Activated T-helper 9 cell treated with anti-CD3 and anti-CD28 coated beads, Interleukin-2, amount 50 U/mL, for 16 hours (primary cell): Measurements from ENCODE around the gene NTN4.
"Not testable (repeated sequence)": the region's sequence is repeated elsewhere in the genome, so short reads cannot be mapped to it uniquely, and the experiment has no call there.

Experiments
- DNase-seq: peaks from one replicate; pipeline ENCODE4 v3.0.0-alpha.2; 2020; ENCODE audit warnings: low read depth

NTN4 gene

DNA sequence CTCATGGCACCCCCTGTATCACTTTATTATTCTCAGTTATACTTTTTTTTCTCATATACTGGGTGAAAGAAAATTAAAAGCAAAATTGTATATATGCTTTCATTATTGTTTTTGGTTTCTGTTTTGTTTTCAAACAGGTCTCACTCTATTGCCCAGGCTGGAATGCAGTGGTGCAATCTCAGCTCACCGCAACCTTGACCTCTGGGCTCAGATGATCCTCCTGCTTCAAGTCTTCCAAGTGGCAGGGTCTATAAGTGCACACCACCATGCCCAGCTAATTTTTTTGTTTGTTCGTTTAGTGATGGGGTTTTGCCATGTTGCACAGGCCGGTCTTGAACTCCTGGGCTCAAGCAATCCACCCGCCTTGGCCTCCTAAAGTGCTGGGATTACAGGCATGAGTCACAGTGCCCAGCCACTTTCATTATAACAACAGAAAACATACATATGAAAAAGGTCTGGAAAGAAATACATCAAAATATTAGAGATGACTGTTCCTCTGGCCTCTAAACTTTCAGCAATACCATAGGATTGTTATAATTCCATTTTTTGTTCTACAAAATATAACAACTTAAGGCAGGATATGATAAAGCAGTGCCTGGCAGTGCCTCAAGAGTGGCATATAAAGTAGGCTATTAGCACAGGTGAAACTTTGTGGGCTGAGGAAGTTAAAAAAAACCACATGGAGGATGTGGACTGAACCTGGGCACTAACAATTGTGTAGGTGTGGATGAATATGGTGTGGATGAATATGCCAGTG is 5.8 kb upstream of the NTN4 start:
- DNase-seq = no peak

DNA sequence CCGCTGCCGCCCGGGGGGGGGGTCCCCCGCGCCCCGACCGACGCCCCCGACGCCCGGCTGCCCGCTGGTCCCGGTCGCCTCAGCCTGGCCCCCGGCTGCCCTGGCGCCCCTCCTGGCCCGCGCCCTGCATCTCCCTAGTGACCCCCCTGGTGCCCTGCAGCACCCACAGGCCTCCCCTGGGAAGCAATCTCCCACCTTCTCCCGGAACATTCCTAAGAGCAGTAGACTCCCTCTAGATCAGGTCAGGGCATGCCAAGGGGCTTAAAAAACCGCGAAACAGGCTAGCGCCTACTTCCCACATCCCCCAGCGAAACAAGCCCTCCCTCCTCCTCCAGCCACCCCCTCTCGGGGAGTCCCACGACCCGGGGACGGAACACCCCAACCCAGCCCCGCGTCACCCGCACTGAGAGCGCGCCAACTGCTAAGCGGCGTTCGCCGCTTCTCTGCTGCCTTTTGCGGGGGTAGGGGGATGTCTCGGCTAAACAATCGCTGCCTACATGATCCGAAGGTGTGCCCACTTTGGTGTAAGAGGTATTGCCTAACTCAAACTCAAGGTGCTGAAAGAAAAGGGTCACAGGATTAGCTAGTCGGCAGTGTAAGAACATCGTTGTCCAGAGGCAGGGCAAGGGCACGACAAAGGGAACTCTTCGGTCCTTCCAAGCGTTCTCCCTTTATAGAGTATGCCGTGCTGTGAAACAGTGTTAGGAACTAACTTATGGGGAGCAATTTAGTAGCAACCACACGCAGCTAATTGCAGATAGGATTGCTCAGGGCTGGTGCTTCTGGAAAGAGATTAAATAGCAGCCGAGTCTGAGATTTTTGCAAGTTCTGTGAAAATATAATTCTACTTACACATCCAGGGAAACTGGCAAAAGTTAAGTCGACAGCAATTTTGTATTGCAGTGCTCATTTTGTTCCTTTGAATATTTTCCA is 619 bp upstream of the NTN4 start:
- no peak for DNase-seq

DNA sequence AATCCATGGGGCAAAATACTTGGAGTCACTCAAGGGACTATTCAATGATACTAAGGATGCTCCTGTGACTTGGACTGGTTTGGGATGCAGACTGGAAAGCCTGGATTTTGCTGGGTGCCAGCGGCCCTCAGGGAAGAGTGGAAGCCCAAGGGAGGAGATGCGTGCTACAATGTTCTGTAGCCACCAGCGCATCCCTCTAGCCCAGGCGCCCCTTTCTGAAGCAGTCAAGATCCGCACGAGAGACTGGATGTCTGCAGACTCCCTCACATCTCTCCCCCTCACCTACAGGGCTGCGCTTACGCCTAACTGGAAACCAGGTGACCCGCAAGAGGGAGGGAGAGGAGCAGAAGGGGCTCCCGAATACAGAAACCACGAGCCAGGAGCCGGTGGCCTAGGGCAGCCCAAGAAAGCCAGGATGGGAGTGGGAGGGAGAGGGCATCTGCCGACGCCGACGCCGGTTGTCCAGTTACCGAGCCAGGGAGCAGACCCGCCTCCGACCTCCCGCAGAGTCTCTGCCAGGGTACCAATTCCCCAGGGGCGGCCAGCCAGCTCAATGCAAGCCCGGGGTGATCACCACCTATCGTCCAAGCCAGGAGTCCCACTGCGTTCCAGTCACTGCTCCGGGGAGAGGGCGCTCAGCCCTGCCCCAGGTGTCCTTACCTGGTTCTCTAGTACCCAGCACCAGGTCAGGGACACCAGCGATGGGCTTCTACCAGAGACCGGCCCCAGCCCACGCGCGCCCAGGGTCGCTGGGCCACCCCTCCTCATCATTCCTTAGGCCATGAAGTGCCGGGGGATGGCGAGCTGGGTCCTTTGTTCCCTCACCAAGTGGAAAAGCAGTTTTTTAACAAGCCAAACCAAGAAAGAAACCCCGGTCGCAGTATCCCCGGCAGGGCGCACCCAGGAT is 1.2 kb downstream of the NTN4 start:
- DNase-seq = no peak

DNA sequence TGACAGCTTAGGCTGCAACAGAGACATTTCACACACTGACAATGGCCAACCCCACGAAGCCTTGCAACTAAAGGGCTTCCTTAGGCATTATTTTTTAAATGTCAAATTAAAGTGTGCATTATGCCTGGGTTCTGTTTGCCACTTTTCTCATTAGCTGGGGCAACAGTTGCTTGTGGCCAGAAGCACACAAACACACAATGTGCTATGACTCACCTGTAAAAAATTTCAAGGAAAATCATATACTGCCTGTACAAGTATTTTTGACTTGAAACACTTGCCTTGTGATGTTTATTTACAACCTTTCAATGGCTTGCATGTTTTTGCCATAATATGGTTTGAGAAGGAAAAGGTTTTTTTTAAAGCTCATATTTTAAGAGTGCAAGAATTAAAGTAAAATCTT is 1.9 kb downstream of the NTN4 start:
- no peak for DNase-seq

DNA sequence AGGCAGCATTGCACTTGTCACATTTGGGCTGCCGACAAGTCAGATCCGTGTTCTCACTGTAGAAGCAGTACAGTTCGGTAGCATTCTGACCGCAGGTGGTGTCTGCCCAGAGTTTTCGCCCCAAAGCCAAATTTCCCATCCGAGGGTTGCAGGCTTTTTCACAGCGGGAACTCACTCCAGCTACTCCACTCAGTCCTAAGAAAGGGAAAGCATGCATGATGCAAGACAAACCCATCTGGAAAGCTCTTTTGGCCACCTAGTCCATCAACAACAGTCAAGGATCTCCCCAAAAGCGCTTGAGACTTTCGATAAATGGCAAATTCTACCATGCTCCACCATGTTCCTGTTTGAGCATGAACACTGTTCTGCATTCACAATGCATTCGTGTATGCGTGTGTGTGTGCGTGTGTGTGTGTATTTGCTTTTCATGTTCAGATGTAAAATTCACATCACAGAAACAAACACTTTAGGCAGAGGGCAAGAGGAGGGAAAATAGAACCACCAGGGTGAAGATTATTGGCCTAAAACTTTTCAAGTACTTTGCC is 3.2 kb downstream of the NTN4 start:
- no peak for DNase-seq

DNA sequence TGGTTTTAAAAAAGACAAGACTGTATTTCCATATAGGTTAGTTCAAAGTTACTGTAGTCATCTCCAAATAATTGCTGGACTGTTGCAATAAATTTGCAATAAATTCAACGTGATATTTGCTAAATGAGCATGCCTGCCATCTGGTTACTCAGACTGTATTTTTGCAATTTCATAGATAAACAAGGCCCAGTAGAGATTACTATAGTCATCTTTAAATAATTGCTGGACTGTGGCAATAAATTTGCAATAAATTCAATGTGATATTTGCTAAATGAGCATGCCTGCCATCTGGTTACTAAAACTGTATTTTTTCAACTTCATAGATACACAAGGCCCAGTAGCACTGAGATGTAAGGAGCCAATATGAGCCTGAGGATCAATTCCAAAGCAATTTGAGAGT is 5.6 kb downstream of the NTN4 start:
- no peak for DNase-seq

DNA sequence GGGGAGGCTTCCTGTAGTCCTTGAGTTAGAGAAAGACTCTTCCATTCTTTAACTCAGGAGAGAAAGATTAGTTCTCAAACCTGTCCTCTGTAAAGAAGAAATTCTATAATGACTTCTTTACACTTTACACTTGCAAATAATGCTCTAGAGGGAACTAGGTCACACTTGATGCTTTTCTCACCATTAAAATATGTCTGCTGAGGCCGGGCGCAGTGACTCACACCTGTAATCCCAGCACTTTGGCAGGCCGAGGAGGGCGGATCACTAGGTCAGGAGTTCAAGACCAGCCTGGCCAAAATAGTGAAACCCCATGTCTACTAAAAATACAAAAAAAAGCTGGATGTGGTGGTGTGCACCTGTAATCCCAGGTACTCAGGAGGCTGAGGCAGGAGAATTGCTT is 6.3 kb downstream of the NTN4 start:
- no peak for DNase-seq

DNA sequence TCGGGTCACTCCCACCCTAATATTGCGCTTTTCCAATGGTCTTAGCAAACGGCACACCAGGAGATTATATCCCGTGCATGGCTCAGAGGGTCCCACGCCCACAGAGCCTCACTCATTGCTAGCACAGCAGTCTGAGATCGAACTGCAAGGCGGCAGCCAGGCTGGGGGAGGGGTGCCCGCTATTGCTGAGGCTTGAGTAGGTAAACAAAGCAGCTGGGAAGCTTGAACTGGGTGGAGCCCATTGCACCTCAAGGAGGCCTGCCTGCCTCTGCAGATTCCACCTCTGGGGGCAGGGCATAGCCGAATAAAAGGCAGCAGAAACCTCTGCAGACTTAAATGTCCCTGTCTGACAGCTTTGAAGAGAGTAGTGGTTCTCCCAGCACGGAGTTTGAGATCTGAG is 15.1 kb downstream of the NTN4 start:
- not testable (repeated sequence) for DNase-seq

DNA sequence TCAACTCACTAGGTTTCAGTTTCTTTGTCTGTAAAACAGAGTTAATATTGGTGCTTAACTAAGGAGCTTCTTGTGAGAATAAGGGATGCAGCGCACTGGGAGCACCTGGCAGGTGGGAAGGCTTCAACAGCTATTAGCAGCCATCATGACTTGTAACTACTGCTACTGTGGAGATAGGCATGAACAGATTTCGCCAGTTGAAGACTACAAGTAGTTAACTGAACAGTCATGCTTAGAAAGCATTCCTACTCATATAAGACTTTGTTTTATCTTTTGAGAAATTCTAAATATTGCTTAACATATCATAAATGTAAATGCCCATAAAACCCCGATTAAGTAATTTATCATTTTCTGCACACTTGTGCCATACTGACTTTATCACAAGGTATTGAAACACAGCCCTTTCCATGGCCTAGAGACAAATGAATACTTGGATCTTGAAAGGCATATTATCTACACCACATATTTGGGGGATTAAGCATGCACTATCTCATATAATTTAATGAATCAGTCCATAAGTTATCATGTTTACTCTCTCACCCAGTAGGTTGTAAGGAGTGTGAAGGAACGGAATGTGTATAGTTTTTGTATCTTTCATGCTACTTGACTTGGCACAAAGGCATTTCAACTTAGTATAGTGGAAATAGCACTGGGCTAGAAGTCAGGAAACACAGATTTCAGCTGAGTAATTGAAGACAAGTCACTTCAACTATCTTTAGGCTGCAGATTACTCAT is 16.1 kb downstream of the NTN4 start:
- DNase-seq = no peak

DNA sequence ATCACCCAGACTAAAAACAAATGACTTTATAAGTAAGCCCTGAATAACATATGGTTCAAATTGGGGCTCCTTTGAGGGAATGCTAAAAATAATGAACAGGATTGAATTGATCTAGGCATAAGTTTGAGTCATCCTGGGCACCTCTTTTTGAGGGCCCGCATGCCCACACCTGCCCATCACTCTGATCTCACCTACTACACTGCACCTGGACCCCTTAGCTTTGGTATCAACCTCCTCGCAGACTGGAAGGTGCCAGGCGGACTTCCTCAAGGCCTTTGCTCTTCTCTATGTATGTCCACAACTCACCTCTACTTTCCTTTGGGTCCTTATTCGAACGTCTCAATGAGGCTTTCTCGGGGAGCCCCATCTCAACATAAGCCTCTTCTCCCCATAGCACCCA is 17.2 kb downstream of the NTN4 start:
- DNase-seq = no peak

DNA sequence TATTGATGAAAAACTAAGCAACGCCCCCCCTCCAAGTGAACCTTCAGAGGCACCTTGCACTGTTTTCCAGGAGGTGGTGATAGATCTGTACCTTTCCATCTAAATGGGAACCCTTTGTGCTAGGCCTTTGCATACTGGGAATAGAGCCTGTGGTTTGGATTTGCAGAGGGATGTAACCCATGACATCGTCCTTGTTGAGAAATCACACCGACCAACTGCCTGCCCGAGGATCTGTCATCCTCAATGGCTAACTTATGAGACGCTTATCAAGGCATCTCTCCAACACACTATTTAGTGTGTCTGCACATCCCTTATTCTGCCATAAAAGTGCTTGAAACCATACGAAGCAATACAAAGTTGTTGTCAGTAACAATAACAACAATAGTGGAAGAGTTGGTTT is 22.9 kb downstream of the NTN4 start:
- no peak for DNase-seq

DNA sequence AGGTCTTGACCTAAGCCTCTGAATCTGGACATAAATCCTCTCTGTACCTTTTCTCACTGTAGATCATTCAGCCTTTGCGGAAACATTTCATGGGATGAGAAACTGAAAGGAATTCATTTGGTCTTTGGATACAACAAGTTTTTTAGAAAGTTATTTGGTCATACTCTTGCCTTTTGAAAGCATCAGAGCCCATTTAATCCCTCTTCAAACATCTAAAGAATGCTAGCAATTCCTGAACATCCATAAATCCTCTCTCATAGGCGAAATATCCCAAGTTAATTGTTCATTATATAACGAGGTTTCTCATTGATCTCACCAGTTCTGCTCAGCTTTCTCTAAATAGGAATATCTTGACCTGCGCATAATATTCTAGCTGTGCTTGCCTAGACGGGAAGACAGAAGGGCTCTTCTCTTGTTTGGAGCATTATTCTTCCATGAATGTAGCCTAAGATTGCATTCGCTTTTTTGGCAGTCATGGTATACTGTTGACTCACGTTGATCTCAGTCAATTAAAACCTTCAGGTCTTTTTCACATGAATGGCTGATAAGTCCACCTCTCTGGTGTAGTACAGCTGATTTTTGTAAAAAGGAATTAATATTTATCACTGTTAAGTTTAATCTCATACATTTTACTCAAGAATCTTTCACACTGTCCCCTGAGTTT is 24.1 kb downstream of the NTN4 start:
- no peak for DNase-seq

DNA sequence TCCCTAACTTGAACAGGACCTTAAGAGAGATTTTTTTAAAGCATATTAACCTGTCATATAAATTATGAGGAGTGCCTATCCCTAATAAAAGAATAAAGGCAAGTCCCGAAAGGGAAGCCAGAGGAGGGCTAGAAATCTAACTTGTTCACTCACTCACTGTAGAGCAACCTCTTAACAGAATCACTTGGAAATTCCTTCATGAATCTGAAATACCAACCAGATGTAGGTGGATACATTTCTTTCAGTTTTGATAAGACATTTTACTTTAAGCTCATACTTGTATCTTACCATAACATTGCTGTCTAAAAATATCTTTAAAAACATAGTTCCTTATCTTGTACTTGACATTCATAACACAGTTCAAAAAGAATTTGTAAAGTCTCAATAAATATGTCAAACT is 25.7 kb downstream of the NTN4 start:
- no peak for DNase-seq

DNA sequence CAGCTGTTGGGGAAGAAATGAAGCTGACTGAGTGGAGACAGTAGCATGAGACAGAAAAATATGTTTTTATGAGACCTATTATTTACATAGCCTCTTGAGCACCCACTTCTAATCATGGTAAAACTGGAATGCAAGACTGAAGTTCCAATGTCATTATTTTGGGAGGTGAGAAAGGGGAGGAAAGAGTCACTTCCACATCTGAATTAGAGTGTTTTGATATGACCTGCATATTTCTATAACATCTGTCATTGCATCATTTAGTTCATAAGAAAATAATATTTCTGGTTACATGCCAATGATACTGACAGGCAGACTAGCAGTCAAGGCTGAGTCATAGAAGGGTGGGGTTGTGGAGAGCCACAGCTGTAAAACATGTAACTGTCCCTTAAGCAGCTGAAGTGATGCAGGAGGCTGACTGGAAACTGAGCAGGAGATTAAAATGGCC is 26.7 kb downstream of the NTN4 start:
- DNase-seq = no peak

DNA sequence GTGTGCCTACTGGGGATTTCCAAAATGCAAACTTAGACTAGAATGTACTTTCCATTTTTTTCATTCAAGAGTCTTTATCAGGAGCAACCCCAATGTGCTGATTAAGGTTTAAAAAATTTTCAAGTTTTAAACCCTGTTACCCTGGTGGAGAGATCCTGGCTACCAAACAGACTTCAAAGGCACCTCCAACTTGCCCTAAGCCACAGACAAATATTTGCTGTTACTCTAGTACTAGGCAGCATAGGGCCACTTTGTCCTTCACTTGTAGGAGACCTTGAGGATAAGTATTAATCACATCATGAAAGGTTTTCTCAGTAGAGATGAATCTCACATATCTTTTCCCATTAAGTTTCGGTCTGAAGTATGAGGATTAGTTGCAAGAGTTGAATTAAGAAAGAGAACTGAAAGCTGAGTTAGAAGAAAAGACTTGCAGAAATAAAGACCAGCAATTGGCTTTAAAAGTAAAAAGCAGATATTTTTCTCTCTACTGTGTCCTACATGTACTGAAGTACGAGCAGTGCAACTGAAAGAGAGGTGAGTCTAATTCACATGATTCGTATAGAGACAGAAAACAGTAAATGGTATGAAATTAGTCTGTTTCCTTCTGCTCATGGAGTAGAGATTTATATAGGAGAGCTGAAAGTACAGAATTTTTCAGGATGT is 28.3 kb downstream of the NTN4 start:
- DNase-seq = no peak

DNA sequence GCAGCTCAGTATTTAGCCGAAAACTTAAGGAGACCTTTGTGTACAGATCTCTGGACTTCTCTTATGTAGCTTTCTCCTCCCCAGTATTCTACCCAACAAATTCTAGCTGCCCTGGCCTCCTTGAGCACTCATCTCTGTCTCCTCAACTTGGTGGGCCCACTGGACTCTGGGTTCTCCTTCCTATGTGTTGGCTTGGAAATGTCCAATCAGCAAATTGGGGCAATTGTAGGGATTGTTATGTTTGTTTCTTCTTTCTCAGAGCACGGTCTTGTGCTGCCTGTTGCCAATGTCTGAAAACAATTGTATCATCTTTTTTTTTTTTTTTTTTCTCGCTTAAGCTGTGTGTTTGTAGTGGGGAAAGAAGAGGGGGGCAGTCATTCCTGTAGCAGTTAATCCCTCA is 30.2 kb downstream of the NTN4 start:
- DNase-seq = no peak

DNA sequence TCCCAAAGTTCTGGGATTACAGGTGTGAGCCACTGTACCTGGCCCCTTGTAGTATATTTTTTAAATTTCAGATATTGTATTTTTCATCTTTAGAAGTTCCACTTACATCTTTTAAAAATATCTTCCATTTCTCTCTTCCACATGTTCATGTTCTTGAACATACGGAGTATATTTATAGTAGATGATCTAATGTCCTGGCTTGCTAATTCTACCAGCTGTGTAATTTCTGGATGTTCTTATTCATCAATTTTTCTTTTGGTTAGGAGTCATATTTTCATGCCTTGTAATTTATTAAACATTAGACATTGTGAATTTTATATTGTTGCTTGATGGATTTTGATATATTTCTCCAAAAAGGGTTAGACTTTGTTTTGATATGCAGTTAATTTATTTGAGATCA is 30.8 kb downstream of the NTN4 start:
- DNase-seq = no peak

DNA sequence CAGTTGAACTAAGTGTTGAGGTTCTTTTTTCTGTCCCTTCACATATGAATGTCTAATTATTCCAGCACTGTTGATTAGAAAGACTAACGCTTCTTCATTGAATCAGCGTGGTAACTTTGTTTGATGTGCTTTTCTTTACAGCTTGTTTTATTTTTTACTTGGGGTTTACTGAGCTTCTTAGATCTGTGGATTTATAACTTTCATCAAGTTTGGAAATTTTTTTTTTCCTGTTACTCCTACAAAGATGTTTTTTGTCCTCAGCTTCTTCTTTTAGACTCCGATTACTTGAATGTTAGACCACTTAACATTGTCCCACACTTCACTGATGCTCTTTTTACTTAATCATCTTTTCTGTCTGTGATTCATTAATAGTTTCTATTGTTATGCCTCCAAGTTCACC is 31.5 kb downstream of the NTN4 start:
- no peak for DNase-seq

DNA sequence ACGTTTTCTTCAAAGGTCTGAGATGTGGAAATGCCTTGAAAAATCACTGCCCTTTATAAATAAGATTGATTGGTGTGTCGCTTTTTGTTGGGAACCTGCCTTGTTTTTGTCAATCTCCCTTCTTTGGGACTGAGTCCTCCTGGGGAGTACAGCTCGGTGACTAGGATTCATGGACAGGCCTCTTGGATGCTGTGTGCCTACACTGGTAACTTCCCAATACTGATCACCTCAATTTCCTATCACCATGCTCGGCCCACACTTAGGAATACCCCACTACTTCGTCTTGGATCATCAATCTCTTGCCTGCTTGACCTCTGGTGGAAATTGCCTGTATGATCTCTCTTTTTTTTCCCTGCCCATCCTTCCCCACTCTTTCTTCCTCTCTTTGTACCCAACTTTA is 34.2 kb downstream of the NTN4 start:
- no peak for DNase-seq

DNA sequence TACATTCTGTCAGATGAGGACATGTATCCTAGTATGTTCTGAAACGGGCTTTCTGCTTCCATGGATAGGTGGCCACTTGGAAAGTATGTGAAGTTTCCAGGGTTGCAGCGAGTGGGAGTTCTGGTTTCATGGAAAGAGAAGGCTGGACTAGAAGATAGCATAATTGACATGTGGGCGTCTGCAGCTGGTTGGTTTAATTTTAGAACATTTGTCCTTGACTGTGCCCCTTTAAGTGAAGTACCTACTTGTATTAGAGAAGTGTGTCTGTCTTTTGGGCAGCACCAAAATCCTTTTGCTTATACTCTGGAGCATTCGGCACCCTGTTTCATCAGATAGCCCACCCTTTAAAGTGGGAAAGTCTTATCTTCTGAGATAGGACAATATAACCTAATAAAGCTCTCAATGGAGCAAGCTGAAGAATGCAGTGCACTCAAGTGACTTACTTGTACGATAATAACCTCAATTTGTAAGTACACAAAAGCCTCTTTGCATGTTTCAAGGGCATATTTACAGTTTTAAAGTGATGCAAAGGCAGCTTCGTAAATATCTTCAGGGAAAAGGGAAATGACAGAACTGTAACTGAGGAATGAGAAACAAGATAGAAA is 35.2 kb downstream of the NTN4 start:
- DNase-seq = no peak
